Endothelial cell of umbilical vein (primary cell): ENCODE measurements around the gene SHISA9.

Source experiments
- CTCF ChIP-seq, 2 donors: IDR thresholded peaks; 1 replicate in 1 of 2; 2 replicates in 1 of 2; pipeline ENCODE4 v1.5.1; 2011; ENCODE audit warnings: low read length in 2 of 2, mild to moderate bottlenecking in 2 of 2, moderate library complexity in 2 of 2, control low read depth in 1 of 2, inconsistent platforms in 1 of 2, low read depth in 1 of 2; ENCODE audit not compliant: insufficient read depth in 1 of 2; ENCODE audit errors: extremely low read depth in 1 of 2
- JUN ChIP-seq: IDR thresholded peaks from 2 replicates; pipeline ENCODE4 v1.6.1; 2011; ENCODE audit warnings: borderline replicate concordance, low read depth; ENCODE audit not compliant: insufficient read length, insufficient read depth
- MAX ChIP-seq: IDR thresholded peaks from 2 replicates; pipeline ENCODE4 v1.6.1; 2011; ENCODE audit not compliant: insufficient read depth, insufficient read length
- POLR2A ChIP-seq: IDR thresholded peaks from 2 replicates; pipeline ENCODE4 v1.6.1; 2012; ENCODE audit warnings: low read depth, mild to moderate bottlenecking, control low read depth, low read length

GRCh38 chr16:13165024-13165423, 263.6 kb downstream of the SHISA9 start:
- TF ChIP-seq CTCF (IDR thresholded peaks at IDR 0.05; ENCODE audit: extremely low read depth in 1 of 2, insufficient read depth in 1 of 2, low read depth in 1 of 2, low read length in 2 of 2) (no peak), JUN (no peak), MAX (no peak), POLR2A (no peak)
